Measurements from ENCODE around the gene C12orf54.
"Not testable (repeated sequence)": the region's sequence is repeated elsewhere in the genome, so short reads cannot be mapped to it uniquely, and the experiment has no call there.

Gene C12orf54

DNA sequence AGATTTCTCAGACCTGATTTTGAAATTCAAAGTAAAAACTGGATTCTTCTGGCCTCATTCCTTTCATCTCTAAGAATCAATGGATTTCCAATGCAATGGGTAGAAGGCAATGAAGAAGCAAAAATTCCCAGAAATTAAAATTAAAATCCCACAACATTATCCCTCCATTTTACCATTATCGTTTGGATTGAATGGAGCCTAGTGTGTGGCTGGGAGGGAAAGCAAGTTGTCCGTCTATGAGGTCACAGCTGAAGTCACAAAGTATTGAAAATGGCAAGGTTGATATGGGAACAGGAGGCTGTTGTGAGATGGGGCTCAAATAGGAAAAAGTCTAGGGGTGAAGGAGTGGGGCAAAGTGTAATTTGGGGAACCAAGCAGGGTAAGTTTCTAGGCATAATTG, at the start of gene C12orf54:
Gene C12orf54 (plus strand): TSS at position 301 of the 400 bp plus-strand sequence. CDS start 799 bp downstream, outside the sequence.
- DNase-seq: no peak

DNA sequence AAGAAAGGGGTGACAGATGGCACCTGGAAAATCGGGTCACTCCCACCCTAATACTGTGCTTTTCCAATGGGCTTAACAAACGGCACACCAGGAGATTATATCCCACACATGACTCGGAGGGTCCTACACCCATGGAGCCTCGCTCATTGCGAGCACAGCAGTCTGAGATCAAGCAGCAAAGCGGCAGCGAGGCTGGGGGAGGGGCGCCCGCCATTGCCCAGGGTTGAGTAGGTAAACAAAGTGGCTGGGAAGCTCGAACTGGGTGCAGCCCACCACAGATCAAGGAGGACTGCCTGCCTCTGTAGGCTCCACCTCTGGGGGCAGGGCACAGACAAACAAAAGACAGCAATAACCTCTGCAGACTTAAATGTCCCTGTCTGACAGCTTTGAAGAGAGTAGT, 48.3 kb upstream of the C12orf54 start:
- DNase-seq: not testable (repeated sequence)

DNA sequence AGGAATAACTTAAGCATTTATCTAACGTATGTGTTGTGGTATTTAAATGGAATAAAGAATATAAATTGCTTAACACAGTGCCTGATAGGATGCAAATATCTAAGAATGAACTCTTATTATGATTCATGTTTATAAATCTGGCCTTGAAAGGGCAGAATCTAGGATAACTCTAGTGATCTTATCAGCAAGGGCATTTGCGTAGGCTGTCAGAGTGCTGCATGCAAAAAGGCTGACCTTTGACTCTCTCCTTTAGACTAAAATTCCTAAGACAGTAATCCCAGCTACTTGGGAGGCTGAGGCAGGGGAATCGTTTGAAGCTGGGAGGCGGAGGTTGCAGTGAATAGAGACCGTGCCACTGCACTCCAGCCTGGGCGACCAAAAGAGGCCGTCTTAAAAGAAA, 41.2 kb upstream of the C12orf54 start:
- DNase-seq: no peak

DNA sequence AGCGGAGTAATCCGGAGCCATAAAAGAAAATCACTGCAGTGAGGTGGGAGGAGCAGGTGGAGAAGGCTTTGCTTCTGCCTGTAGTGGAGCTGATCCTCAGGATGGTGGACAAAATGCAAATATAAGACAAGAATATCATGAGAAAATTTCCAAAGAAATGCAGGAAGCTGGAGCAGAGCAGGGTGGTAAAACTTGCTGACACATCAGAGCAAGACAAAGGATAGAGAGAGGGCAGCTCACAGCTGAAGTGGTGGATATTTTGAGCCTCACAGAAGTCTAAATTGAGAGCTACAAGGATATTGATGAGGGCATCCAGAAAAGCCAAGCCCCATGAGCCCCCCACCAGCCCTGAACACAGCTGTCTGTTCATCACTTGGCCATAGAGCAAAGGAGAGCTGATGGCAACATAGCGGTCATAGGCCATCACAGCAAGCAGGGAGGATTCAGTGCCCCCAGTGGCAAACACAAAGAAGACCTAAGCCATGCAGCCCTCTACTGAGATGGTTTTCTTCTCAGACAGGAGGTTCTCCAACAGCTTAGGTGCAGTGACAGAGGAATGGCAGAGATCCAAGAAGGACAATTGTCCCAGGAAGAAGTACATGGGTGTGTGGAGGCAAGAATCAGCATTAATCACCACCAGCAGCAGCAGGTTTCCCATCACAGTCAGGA, 40.0 kb upstream of the C12orf54 start:
- no peak for DNase-seq

DNA sequence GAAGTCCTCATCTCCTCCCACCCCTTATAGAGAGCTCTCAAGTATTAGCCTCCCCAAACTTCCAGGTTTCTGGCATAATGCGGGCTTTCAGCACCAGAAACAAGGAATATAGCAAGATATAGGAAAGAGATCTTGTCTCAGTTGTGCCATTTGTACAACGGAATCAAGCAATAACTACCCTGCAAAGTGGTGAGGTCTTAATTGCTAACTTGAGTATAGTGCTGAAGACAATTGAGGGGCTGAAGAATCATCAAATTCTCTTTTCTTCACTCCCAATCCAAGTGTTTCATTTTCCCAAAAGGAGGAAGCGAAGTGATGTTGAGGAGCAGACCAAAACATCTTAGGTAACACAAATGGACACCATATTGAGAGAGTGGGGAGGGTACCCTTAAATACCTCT, 36.8 kb upstream of the C12orf54 start:
- no peak for DNase-seq

DNA sequence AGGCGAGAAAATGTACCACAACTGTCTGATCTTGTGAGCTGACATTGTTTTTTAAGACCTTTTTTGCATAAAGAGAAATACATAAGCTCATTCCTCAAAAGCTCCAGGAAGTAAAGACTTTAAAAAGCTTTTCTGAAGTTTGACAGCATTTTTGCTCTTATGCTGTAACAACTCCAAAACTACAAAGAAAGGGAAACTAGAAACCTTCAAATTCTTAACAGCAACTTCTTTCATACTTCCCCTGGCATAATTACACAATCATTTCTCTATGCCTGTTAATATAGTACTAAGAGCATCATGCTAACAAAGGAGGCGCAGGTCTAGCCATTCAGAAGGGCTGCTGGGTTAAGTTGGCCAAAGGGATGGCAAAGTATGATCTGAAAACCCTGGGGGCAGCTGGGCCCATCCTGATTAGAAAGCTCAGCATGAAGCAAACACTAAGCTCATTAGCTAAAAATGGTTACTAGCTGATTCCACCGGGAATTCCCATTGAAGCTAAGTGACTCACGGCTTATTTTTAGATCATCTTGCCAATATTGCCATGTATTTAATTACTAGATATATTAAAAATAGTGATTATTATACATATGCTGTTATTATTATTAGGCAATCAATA, 36.0 kb upstream of the C12orf54 start:
- no peak for DNase-seq

DNA sequence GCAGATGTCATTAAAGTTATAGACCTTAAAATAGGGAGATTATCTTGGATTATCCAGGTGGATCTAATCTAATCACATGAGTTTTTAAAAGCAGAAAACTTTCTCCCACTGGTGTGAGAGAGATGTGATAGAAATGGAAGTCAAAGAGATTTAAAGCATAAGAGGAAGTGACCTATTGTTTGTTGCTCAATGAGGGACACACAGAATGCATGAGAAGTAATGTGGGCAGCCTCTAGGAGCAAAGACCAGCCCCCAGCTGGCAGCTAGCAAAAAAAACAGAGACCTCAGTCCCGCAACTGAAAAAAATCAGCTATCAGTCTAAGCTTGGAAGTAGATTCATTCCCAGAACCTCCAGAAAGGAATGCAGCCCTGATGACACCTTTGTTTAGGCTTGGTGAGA, 34.5 kb upstream of the C12orf54 start:
- DNase-seq: no peak

DNA sequence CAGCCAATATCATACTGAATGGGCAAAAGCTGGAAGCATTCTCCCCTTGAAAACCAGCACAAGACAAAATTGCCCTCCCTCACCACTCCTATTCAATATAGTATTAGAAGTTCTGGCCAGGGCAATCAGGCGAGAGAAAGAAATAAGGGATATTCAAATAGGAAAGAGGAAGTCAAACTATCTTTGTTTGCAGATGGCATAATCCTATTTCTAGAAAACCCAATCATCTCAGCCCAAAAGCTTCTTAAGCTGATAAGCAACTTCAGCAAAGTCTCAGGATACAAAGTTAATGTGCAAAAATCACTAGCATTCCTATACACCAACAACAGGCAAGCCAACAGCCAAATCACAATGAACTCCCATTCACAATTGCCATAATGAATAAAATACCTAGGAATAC, 30.9 kb upstream of the C12orf54 start:
- DNase-seq: no peak

DNA sequence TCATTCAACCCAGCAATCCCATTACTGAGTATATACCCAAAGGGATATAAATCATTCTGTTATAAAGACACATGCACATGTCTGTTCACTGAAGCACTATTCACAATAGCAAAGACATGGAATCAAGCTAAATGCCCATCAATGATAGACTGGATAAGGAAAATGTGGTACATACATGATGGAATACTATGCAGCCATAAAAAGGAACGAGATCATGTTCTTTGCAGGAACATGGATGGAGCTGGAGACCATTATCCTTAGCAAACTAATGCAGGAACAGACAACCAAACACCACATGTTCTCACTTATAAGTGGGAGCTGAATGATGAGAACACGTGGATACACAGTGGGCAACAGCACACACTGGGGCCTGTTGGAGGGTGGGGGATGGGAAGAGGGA, 29.3 kb upstream of the C12orf54 start:
- not testable (repeated sequence) for DNase-seq

DNA sequence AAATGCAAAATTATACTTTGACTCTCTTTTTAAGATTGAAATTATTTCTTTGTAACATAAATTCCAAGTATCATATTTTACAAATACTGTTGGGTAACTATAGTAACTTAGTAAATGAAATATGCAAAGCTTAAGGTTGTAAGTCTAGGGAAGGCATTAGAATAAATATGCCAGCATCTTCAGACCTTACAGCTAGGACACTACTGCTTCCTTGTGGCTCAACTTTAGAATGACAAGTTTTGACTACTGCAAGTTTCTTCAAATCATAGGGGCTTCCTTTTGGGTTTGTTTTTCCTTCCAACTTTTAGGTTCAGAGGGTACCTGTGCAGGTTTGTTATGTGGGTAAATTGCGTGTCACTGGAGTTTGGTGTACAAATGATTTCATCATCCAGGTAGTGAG, 27.6 kb upstream of the C12orf54 start:
- no peak for DNase-seq

DNA sequence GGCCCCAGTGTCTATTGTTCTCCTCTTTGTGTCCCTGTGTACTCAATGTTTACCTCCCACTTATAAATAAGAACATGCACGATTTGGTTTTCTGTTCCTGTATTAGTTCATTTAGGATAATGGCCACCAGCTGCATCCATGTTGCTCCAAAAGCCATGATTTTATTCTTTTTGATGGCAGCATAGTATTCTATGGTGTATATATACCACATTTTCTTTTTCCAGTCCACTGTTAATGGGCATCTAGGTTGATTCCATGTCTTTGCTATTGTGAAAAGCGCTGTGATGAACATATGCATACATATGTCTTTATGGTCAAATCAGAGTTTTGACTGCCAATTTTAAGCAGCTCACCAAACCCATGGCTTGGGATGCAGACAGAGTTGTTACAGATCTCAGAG, 27.2 kb upstream of the C12orf54 start:
- no peak for DNase-seq

DNA sequence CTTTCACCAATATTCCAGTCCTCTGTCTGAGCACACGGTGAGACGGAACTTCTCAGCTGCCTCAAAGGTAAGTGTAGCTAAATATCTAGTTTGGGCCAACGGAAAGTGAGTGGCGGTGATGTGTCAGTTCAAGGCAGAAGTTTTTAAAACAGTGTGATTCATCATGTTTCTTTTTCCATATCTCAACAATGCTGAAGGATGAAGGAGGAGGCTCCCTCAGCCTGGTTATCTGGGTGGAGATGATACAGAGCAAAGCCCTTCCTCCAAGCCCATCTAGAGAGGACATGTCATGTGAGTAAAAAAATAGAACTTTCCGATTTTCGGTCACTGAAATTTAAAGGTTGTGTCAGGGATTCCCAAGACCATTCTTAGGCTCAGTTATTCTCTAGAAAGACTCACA, 23.0 kb upstream of the C12orf54 start:
- no peak for DNase-seq

DNA sequence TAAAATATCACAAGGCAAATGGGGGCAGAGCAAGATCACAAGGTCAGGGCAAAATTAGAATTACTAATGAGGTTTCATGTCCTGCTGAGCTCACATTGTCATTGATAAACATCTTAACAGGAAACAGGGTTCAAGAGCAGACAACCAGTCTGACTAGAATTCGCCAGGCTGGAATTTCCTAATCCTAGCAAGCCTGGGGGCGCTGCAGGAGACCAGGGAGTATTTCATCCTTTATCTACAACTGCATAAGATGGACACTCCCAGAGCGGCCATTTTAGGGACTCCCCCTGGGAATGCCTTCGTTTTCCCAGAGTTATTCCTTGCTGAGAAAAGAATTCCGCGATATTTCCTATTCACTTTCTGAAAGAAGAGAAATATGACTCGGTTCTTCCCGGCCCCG, 13.3 kb upstream of the C12orf54 start:
- DNase-seq: not testable (repeated sequence)

DNA sequence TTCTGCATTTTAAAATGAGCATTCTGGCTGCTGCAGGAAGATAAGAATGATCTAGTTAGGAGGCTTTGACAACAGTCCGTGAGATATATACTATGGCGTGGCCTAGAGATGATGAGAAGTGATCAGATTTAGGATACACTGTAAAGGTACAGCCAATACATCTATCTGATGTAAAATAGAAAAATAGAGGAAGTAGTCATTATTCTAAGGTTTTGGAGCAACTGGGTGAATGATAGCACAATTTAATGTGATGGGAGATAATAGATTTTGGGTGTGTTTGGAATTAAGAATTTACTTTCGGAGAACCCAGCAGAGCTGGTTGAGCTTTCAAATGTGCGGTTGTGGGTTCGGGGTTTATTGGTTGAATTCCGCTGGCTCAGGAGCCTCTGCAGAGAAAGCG, 10.0 kb upstream of the C12orf54 start, which contains the start of gene ANP32D:
Gene ANP32D (plus strand): TSS at position 301 of the 400 bp plus-strand sequence. CDS start 106 bp downstream, outside the sequence.
- no peak for DNase-seq

DNA sequence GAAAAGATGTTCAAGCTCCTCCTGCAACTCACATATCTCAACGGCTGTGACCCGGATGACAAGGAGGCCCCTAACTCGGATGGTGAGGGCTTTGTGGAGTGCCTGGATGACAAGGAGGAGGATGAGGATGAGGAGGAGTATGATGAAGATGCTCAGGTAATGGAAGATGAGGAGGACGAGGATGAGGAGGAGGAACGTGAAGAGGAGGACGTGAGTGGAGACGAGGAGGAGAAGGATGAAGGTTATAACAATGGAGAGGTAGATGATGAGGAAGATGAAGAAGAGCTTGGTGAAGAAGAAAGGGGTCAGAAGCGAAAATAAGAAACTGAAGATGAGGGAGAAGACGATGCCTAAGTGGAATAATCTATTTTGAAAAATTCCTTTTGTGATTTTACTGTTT, 9.2 kb upstream of the C12orf54 start:
- no peak for DNase-seq

DNA sequence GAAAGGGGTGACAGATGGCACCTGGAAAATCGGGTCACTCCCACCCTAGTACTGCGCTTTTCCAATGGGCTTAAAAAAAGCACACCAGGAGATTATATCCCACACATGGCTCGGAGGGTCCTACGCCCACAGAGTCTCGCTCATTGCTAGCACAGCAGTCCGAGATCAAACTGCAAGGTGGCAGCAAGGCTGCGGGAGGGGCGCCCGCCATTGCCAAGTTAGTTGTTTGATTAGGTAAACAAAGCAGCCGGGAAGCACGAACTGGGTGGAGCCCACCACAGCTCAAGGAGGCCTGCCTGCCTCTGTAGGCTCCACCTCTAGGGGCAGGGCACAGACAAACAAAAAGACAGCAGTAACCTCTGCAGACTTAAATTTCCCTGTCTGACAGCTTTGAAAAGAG, 7.8 kb upstream of the C12orf54 start:
- not testable (repeated sequence) for DNase-seq

DNA sequence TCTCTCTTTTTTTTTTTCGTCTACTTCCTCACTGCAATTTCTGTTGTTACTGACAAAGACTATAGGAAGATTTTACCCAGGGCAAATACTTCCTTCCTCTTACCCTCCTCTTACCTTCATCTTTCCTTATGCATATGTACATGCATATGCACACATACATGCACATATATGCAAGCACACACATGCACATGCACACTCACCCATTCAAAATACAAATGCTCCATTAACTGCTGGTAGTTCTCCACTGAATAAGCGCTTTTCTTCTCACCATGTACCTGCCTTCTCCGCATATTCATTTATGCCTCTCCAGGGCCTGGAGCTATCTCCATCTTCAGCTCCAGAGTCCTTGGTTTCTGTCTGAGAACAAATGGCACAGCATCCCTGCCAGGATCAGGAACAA, 632 bp downstream of the C12orf54 start:
- DNase-seq: no peak

DNA sequence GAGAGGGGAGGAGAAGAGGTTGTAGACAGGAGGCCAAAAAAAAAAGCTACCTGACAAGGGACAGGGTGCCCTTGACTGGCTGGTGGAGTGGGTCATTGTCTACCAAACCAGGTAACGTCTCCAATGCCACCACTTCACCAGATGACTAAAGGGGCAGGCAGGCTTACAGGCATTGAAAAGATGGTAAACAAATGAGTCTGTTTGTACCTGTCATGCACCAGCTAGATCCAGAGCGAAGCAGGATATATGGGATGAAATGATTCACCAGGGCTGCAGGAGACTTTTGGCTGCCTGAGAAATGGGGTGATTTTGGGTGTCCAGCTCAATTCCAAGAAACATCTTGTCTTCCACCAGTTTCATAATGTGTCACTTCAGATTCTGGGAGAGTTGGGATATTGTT, 4.0 kb downstream of the C12orf54 start:
- no peak for DNase-seq

DNA sequence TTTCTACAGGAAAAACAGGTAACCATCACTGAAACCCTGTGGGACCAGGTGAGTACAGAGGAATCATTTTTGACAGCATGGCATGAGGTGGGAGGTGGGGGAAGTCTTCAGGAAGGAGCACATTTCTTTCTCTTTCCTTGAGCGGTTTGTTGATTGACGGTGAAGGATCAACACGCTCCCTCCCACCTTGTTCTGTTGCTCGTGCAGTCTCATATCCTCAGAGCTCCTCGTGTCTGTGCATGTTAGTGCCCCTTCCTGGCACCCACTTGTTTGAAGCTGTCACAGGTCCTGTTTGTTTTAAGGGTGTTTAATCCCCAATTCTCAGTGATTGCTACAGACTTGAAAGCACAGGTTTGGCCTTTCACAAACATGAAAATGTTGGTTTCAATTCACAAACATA, 4.4 kb downstream of the C12orf54 start:
- no peak for DNase-seq

DNA sequence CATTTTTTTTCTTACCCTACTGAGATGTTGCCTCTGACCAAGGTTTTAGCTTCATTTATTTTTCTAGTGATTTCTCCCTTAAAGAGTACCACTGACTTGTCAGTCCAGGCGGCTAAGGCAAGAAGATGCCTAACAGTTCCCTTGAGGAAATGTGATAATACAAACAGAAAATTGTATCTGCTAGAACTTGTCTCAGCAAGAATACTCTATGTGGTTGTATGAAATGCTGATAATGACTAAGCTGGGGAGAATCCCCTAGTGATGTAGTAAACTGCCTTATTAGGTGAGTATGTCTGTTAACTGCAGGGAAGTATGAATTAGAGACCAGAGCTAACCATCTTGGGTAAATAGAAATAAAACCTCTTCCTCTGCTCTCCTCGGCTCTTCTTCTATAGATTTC, 6.7 kb downstream of the C12orf54 start:
- no peak for DNase-seq

DNA sequence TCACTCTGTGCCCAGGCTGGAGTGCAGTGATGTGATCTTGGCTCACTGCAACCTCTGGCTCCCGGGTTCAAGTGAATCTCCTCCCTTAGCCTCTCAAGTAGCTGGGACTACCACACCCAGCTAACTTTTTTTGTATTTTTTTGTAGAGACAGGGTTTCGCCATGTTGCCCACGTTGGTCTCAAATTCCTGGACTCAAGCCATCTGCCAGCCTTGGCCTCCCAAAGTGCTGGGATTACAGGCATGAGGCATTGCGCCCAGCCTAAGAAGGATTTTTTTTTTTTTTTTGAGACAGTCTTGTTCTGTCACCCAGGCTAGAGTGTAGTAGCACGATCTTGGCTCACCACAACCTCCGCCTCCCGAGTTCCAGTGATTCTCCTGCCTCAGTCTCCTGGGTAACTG, 7.2 kb downstream of the C12orf54 start:
- DNase-seq: not testable (repeated sequence)

DNA sequence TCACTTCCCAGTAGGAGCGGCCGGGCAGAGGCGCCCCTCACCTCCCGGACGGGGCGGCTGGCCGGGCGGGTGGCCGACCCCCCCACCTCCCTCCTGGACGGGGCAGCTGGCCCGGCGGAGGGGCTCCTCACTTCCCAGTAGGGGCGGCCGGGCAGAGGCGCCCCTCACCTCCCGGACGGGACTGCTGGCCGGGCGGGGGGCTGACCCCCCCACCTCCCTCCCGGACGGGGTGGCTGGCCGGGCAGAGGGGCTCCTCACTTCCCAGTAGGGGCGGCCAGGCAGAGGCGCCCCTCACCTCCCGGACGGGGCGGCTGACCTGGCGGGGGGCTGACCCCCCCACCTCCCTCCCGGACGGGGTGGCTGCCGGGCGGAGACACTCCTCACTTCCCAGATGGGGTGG, 18.0 kb downstream of the C12orf54 start:
- DNase-seq: not testable (repeated sequence)

DNA sequence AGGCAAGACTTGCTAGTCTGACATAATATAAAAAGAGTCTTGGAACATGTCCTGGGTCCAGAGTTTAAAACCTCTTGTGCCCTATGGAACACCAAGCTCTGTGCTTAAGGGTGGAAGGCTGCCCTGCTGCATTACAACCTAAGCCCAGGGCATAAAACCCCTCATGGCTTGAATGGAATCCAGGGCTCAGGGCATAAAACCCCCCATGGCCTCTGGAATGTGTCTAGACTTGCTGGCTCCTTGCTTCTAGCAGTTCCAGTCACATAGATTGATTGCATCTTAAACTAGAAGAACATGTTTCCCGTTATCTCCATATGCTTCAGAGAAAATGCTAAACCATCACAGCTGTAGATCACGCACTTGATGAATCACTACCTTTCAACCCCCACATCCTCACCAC, 24.5 kb downstream of the C12orf54 start:
- DNase-seq: not testable (repeated sequence)

DNA sequence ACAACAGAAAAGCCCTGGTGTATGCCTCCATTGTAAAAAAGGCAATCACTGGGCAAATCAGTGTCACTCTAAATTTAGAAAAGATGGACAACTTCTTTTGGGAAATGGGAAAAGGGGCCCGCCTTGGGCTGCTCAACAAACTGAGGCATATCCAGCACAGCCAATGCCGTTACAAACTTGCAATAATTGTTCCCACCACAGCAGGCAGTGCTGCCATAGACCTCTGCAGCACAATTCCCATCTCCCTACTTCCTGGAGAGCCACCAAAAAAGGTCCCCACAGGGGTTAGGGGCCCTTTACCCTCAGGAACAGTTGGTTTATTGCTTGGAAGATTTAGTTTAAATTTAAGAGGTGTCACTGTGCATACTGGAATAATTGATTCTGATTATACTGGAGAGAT, 26.7 kb downstream of the C12orf54 start:
- DNase-seq: no peak

DNA sequence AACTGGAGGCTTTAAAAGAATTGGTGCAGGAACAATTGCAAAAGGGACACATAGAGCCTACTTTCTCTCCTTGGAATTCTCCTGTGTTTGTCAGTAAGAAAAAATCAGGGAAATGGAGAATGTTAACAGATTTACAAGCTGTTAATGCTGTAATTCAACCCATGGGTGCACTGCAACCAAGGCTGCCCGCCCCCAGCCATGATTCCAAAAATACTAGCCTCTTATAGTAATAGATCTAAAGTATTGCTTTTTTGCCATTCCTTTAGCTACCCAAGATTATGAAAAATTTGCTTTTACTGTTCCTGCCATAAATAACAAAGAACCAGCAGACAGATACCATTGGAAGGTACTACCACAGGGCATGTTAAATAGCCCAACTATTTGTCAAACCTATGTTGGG, 27.8 kb downstream of the C12orf54 start:
- no peak for DNase-seq
